Measurements from ENCODE around the gene GHITM. TPM values are rescaled to one million over a fixed set of nuclear protein-coding genes. Genes with fewer than 3 reads are reported as not detected.

The GHITM gene
- total and polyA plus RNA-seq, 2 of the 8 experiments (the other 6 are each of a cell fraction or from before 2014, with no cell fraction given): 86.2 to 97.0 TPM

- FAIRE-seq (no peak), DNase-seq (ENCODE audit: low read depth in 1 of 2, low spot score in 2 of 2) (no peak)
- Histone ChIP-seq H4K91ac (replicated peaks; ENCODE audit: insufficient read length, low read length) (no peak overlapping the region), H2AK5ac (ENCODE audit: low read depth, low read length) (no peak overlapping the region), H3K9me3 (ENCODE audit: insufficient read depth in 2 of 2, low read depth in 1 of 2, low read length in 1 of 2) (no peaks in the 10 kb centered on the region), H3K4me2 (ENCODE audit: insufficient read depth in 1 of 2, low read depth in 2 of 2, low read length in 2 of 2) (peak overlapping the region; percentile 83 to 100), H3K4me1 (replicated peaks in 1 of 4; ENCODE audit: control insufficient read depth in 3 of 4, insufficient read depth in 4 of 4, low read length in 3 of 4) (peaks cover 0 to 5% (median 2%) of the 10 kb centered on the region in 4 experiments; a peak in 4 of 7 replicates), H3K4me3 (ENCODE audit: extremely low read depth in 1 of 4, insufficient read depth in 2 of 4, low read depth in 3 of 4, low read length in 4 of 4) (peak overlapping the region; percentile 34 to 66 (median 60); a peak in 7 of 8 replicates), H4K8ac (ENCODE audit: extremely low read depth, insufficient read depth, low read length) (no peak overlapping the region; the same call in 1 of the 2 replicates), H3K27me3 (replicated peaks in 1 of 4; ENCODE audit: control insufficient read depth in 3 of 4, extremely low read depth in 1 of 4, insufficient read depth in 3 of 4, low read length in 3 of 4) (peaks cover 2 to 36% (median 31%) of the 10 kb centered on the region in 4 experiments), H3K79me2 (ENCODE audit: control insufficient read depth in 1 of 2, insufficient read depth in 2 of 2, low read length in 2 of 2) (no peaks in the 10 kb centered on the region), H3K56ac (replicated peaks; ENCODE audit: insufficient read length, low read depth, low read length) (no peak overlapping the region), H2BK20ac (ENCODE audit: low read length) (no peak overlapping the region), H3K14ac (ENCODE audit: insufficient read length) (no peak overlapping the region), H2BK12ac (ENCODE audit: low read depth, low read length) (no peak overlapping the region), H3K9ac (replicated peaks in 1 of 4; ENCODE audit: extremely low read depth in 1 of 4, low read depth in 3 of 4, low read length in 3 of 4) (no peak overlapping the region), H4K5ac (ENCODE audit: insufficient read length, low read depth, low read length) (no peak overlapping the region), H2AFZ (ENCODE audit: low read length) (no peak overlapping the region; the same call in 1 of the 2 replicates), H3K23me2 (ENCODE audit: low read depth, low read length) (peaks cover 12% of the 10 kb centered on the region; the same call in 1 of the 2 replicates), H3K4ac (replicated peaks; ENCODE audit: insufficient read length, low read depth, low read length) (no peak overlapping the region), H2BK15ac (ENCODE audit: low read length) (0 out of 2 replicates have a peak overlapping the region, but pooled peaks have one; percentile 61), H3K36me3 (ENCODE audit: control insufficient read depth in 2 of 4, insufficient read depth in 4 of 4, low read length in 3 of 4) (no peaks in the 10 kb centered on the region), H3K18ac (ENCODE audit: extremely low read depth, low read length) (no peak overlapping the region), H3K23ac (ENCODE audit: insufficient read length) (no peak overlapping the region), H2BK5ac (ENCODE audit: low read depth, low read length) (no peak overlapping the region), H2BK120ac (replicated peaks; ENCODE audit: low read depth, low read length) (no peak overlapping the region), H4K20me1 (replicated peaks in 1 of 2; ENCODE audit: control insufficient read depth in 1 of 2, insufficient read depth in 2 of 2, low read length in 2 of 2) (peaks cover 0 to 2% of the 10 kb centered on the region in 2 experiments), H3K27ac (ENCODE audit: low read depth, low read length) (no peak overlapping the region), H3K79me1 (ENCODE audit: low read depth, low read length) (no peaks in the 10 kb centered on the region)
- ChIA-PET POLR2A (ENCODE audit: partially characterized antibody) (no interaction called here), CTCF (ENCODE audit: partially characterized antibody) (interaction anchor here (0.8 to 8.6 kb wide), 6 partner anchors 9 to 45 kb away, joined by 3 to 64 read pairs (median 4); no protein-coding TSS in a partner anchor)
- 61% methylated on average over 5 of the region's 5 CpGs; no CpG with 5 or more reads in 1 of the 2 experiments for WGBS, 2 experiments (ENCODE audit: extremely low coverage in 1 of 2, insufficient coverage in 1 of 2, insufficient read length in 1 of 2, insufficient replicate concordance in 2 of 2, low coverage in 1 of 2, low lambda C conversion rate in 2 of 2, missing lambda C conversion rate in 1 of 2)
- TF ChIP-seq RNF2 (IDR thresholded peaks at IDR 0.05; ENCODE audit: borderline replicate concordance, low read depth, low read length, missing control alignments, poor library complexity, severe bottlenecking) (no peak), NANOG (IDR thresholded peaks at IDR 0.05; ENCODE audit: insufficient read depth, low read depth, low read length, poor library complexity, severe bottlenecking) (no peak), RFX5 (IDR thresholded peaks at IDR 0.05; ENCODE audit: borderline replicate concordance, low read depth, low read length) (no peak), SUZ12 (IDR thresholded peaks at IDR 0.05; ENCODE audit: low read length) (no peak), GTF2F1 (IDR thresholded peaks at IDR 0.05; ENCODE audit: borderline replicate concordance, low read depth, low read length) (no peak)
Observed at GRCh38 chr10:84193846-84194423, 54.6 kb downstream of the GHITM start.

Data from H1 (cell line).